Epithelial cell of esophagus (primary cell): ENCODE data around the gene PRR5L.

Experiments used
- DNase-seq: peaks from one replicate; pipeline ENCODE4 v3.0.0; 2010; ENCODE audit warnings: low read depth
- H3K4me3 ChIP-seq: 2 replicates; pipeline ENCODE4 v1.5.1; 2011; ENCODE audit warnings: mild to moderate bottlenecking, low read length, control low read depth
- TF ChIP-seq, protein P1 (sequence below): IDR thresholded peaks from 2 replicates; pipeline ENCODE4 v1.5.1; 2011; ENCODE audit warnings: low read depth, mild to moderate bottlenecking, low read length, control low read depth, inconsistent platforms; ENCODE audit not compliant: insufficient read depth; ENCODE audit errors: missing control alignments

The PRR5L gene

DNA sequence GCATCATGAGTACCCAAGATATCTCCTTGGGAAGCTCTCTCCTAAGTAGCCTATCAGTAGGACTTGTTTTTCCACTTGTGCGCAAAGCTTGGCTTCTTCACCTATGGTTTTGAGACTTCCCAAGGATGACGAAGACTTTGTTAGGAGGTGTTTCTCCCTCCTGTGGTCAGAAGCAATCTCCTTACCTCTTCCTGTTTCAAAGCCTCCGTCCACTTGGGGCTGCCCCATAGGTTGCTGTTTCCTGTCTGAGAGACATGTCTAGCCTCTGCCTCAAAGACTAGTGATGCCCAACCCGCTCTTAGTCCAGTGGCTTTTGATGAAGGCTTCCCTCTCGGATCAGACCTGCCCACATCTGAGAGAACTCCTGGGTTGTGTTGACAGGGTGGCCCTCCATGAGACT, 121.1 kb downstream of the PRR5L start:
- TF ChIP-seq, protein P1, sequence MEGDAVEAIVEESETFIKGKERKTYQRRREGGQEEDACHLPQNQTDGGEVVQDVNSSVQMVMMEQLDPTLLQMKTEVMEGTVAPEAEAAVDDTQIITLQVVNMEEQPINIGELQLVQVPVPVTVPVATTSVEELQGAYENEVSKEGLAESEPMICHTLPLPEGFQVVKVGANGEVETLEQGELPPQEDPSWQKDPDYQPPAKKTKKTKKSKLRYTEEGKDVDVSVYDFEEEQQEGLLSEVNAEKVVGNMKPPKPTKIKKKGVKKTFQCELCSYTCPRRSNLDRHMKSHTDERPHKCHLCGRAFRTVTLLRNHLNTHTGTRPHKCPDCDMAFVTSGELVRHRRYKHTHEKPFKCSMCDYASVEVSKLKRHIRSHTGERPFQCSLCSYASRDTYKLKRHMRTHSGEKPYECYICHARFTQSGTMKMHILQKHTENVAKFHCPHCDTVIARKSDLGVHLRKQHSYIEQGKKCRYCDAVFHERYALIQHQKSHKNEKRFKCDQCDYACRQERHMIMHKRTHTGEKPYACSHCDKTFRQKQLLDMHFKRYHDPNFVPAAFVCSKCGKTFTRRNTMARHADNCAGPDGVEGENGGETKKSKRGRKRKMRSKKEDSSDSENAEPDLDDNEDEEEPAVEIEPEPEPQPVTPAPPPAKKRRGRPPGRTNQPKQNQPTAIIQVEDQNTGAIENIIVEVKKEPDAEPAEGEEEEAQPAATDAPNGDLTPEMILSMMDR: no peak
- no peak overlapping the region for H3K4me3 ChIP-seq
- no peak for DNase-seq

DNA sequence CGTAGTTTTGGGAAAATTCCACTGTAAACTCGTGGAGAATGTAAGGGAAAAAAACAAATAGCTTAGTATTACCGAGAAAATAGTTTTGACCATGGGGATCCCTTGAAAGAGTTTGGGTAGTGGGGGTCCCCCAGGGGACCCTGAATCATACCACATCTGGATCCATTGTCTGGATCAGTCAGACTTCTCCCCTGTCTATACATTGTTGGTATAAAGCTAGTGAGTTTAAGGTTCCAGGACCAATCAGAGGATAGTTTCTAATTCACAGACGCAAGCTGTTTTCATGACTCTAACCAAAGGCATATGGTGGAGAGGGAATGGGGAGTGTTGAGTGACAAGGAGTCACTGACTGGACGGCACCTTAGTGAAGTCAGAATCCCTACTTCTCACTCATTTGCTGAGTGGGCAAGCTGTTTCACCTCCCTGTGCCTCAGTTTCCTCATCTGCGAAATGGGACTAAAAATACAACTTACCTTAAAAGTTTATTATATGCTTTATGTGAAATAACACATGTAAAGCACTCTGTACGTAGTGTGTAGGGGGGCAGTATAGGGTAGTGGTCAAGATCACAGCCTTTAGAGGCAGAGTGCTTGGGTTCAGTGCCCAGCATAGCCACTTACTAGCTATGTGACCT, 123.8 kb downstream of the PRR5L start:
- TF ChIP-seq, protein P1: no peak
- H3K4me3 ChIP-seq: no peak overlapping the region
- DNase-seq: no peak

DNA sequence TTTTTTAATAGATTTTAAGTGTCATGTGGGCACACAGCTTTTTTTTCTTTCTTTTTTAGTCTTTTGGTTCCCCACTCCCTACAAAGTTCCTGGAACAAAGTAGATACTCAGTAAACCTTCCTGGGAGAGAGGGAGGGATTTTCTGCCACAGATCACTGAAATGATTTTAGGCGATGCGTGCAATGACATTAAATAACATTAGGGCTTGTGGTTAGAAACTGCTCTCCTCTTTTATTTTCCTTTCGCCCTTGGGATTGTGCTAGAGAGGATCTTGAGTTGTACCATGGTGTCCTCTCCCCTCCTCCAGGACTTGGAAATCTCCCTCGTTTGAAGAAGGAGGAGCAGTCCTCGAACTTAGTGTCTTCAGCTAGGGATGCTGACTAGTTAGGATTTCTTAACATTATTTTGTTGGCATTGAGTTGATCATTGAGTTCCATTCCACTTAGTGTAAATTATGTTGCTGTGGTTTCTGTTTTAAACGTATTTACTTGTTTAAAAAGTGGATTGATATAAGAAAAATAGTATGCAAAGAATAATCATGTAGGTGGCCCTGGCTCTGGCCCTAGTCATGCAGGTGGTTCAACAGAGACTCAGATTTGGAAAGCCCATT, 125.6 kb downstream of the PRR5L start:
- no peak overlapping the region for H3K4me3 ChIP-seq
- TF ChIP-seq, protein P1: no peak
- DNase-seq: no peak

DNA sequence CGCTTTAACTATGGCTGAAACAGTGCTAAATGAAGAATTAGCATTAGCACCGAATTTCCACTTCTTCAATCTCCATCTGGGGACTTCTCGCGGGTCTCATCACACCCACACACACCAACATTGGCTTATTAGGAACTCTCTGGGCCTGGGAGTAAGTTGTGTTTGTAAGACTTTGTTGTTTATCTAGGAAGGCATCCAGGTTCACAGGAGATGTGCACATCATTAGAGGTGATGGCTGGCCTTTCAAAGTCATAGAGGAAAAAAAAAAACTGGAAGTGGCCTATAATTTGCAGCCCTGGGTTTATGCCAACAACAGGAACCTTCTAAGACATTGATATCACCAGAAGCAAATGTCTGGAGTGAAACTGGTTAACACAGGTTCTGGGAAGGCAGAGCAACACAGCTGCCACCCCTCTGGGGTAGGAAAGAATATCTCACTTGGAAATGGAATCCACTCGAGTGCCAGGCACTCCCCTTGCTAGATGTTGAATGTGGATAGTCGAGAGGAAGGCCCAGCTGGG, 129.5 kb downstream of the PRR5L start:
- TF ChIP-seq, protein P1: no peak
- H3K4me3 ChIP-seq: no peak overlapping the region
- no peak for DNase-seq

DNA sequence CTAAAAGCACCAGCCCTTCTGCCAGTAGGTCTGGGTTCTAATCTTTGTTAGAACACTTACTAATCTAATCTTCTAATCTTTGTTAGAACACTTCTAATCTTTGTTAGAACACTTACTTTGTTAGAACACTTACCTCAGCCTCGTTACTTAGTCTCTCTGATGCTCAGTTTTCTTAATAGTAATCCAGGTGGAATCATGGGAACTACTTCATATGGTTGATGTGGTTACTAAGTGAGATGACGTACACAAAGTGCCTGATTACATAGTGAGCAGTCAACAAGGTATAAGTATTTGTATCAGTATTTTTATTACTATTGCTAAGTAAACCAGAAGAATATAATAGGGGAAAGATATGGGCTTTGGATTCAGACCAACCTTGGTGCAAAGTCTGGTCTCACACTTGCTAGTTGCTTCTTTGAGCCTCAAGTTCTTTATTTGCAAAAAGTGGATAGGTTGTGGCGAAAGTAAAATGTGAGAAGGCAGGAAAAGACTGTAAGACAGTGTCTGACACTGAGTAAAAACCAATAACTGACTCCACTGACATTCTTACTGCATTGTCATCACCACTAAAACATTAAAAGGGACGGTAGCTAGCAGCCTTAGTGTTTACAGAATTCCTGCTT, 130.2 kb downstream of the PRR5L start:
- TF ChIP-seq, protein P1: no peak
- H3K4me3 ChIP-seq: no peak overlapping the region
- DNase-seq: no peak

DNA sequence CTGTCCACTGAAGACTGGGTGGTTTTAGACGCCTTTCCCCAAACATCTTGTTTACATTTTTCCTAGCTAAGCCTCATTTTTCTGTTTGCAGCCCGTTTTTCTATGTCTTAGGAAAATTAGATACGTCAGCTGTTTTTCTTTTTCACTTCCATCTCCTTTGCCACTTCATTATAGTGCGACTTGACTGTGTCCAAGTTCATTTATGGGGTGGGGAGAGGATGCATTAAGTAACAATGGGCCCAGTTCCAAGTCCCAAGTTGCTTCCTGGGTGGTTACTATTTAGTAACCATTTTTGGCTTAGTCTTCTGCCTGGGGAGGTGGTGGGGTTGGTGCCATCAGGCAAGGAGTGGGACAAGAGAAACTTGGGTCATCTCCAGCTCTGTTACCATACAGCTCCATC, 131.0 kb downstream of the PRR5L start:
- no peak overlapping the region for H3K4me3 ChIP-seq
- no peak for DNase-seq
- TF ChIP-seq, protein P1: no peak
